ENCODE measurements around the gene HIVEP2.
A peak's percentile ranks its signal among the peaks of the same experiment; 100 is the strongest.

Gene HIVEP2

DNA sequence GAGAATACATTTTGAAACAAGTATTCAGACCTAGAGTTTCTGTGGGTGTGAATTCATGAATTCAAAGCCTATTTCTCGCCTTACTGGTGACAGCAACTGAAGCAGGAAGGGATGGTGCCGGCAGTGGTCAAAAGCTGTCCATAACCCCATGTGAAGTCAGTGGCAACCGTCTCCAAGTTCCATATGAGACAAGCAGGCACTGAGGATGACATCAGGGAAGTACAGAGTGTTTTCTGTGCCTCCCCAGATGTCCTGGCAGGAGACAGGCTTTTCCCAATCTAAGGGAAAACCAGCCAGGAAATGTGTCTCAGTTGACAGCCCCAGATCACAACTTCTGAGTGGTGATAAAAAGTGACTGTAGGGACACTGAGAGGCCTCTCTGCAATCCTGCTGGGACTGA, 66.6 kb downstream of the HIVEP2 start:
- H2AFZ ChIP-seq (ENCODE audit: low read depth) = no peak overlapping the region

DNA sequence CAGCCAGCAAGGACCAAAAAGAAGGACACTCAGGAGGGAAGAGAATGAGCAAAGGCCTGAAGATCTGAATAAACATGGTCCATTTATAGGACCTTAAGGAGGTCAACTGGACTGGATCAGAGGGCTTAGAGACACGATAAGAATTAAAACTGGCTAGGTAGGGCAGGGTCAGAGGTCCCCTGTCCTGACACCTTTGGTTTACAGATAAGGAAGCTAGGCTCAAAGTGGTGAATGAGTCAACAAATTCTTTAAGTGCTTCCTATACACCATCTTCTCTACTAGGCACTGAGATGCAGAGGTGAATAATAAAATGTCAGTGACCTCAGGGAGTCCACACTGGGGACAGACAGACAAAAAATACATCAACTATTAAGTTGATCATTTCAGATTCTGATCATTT, 70.3 kb downstream of the HIVEP2 start:
- TF ChIP-seq, protein P1, sequence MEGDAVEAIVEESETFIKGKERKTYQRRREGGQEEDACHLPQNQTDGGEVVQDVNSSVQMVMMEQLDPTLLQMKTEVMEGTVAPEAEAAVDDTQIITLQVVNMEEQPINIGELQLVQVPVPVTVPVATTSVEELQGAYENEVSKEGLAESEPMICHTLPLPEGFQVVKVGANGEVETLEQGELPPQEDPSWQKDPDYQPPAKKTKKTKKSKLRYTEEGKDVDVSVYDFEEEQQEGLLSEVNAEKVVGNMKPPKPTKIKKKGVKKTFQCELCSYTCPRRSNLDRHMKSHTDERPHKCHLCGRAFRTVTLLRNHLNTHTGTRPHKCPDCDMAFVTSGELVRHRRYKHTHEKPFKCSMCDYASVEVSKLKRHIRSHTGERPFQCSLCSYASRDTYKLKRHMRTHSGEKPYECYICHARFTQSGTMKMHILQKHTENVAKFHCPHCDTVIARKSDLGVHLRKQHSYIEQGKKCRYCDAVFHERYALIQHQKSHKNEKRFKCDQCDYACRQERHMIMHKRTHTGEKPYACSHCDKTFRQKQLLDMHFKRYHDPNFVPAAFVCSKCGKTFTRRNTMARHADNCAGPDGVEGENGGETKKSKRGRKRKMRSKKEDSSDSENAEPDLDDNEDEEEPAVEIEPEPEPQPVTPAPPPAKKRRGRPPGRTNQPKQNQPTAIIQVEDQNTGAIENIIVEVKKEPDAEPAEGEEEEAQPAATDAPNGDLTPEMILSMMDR (conservative IDR thresholded peaks at IDR 0.05; ENCODE audit: low read depth, low read length) = no peak
- H2AFZ ChIP-seq (ENCODE audit: low read depth) = no peak overlapping the region
- H3K4me3 ChIP-seq (IDR thresholded peaks at IDR 0.05; ENCODE audit: insufficient read depth, low read depth, low read length) = no peak overlapping the region
- no peaks in the 10 kb centered on the region for H3K27me3 ChIP-seq (ENCODE audit: insufficient read depth, low read depth)
- no peaks in the 10 kb centered on the region for H3K36me3 ChIP-seq (ENCODE audit: insufficient read depth)
- H4K20me1 ChIP-seq (ENCODE audit: insufficient read depth) = no peaks in the 10 kb centered on the region
- peaks cover 8% of the 10 kb centered on the region; the same call in 1 of the 2 replicates for H3K79me2 ChIP-seq (ENCODE audit: insufficient read depth, low read depth)
- H3K4me1 ChIP-seq (ENCODE audit: low read depth, poor library complexity, severe bottlenecking) = peaks cover 54% of the 10 kb centered on the region
- H3K27ac ChIP-seq = no peak overlapping the region
- no peak overlapping the region for H3K9ac ChIP-seq
- no peak overlapping the region for H3K4me2 ChIP-seq

More for the DNA sequence above, 66.6 kb downstream of the HIVEP2 start:
- H4K20me1 ChIP-seq (ENCODE audit: insufficient read depth) = no peaks in the 10 kb centered on the region
- H3K9ac ChIP-seq = no peak overlapping the region
- H3K36me3 ChIP-seq (ENCODE audit: insufficient read depth) = no peaks in the 10 kb centered on the region
- peaks cover 25% of the 10 kb centered on the region for H3K4me1 ChIP-seq (ENCODE audit: low read depth, poor library complexity, severe bottlenecking)
- TF ChIP-seq, protein P1 (conservative IDR thresholded peaks at IDR 0.05; ENCODE audit: low read depth, low read length) = no peak
- H3K79me2 ChIP-seq (ENCODE audit: insufficient read depth, low read depth) = peaks cover 20% of the 10 kb centered on the region; the same call in 1 of the 2 replicates
- H3K27ac ChIP-seq = no peak overlapping the region
- no peaks in the 10 kb centered on the region for H3K27me3 ChIP-seq (ENCODE audit: insufficient read depth, low read depth)
- H3K4me3 ChIP-seq (IDR thresholded peaks at IDR 0.05; ENCODE audit: insufficient read depth, low read depth, low read length) = no peak overlapping the region
- H3K4me2 ChIP-seq = no peak overlapping the region

DNA sequence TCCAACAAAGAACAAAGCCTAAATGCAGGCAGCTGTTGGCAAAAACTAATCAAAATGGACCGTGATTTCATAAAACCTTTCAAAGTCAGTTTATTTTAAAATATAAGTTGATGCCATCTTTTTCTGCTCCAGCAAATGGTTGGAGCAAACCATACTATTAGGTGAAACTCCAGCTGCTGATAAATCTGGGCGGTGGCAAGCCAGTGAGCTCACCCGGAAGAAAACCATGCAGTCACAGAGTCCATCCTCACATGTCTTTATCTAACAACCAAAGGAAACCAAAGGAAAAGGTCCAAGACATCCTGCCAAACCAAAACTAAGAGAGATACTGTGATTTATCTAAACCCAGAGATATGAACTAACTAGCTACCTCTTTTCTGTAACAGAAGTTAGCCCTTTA, 72.6 kb downstream of the HIVEP2 start:
- H2AFZ ChIP-seq (ENCODE audit: low read depth) = no peak overlapping the region
- TF ChIP-seq, protein P1 (conservative IDR thresholded peaks at IDR 0.05; ENCODE audit: low read depth, low read length) = no peak
- H3K4me1 ChIP-seq (ENCODE audit: low read depth, poor library complexity, severe bottlenecking) = peaks cover 62% of the 10 kb centered on the region
- H3K27me3 ChIP-seq (ENCODE audit: insufficient read depth, low read depth) = no peaks in the 10 kb centered on the region
- peak overlapping the region; percentile 33; the same call in 1 of the 2 replicates for H3K4me2 ChIP-seq
- H3K4me3 ChIP-seq (IDR thresholded peaks at IDR 0.05; ENCODE audit: insufficient read depth, low read depth, low read length) = no peak overlapping the region
- no peak overlapping the region for H3K27ac ChIP-seq
- H4K20me1 ChIP-seq (ENCODE audit: insufficient read depth) = no peaks in the 10 kb centered on the region
- no peak overlapping the region for H3K9ac ChIP-seq
- peaks cover 12% of the 10 kb centered on the region; the same call in 1 of the 2 replicates for H3K79me2 ChIP-seq (ENCODE audit: insufficient read depth, low read depth)
- no peaks in the 10 kb centered on the region for H3K36me3 ChIP-seq (ENCODE audit: insufficient read depth)

DNA sequence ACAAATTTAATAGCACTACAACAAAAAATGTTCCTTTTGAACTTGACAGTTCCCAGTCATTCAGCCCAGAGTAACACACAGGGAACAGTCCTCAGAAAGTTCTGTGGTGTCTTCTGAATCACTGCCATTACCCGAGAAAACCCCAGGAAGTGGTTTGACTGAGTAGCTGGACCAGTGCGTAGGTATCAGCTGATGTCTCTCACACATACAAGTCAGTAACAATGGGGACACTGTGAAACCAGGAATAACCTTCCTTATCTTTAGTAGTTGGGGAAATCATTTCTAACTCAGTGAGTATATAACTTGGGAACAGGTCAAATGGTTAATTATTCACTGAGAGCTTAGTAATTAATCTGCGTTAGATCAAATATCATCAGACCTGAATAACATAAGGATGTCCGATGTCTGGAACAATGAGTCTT, 73.1 kb downstream of the HIVEP2 start:
- no peaks in the 10 kb centered on the region for H4K20me1 ChIP-seq (ENCODE audit: insufficient read depth)
- peak overlapping the region; percentile 33; the same call in 1 of the 2 replicates for H3K4me2 ChIP-seq
- TF ChIP-seq, protein P1 (conservative IDR thresholded peaks at IDR 0.05; ENCODE audit: low read depth, low read length) = no peak
- H3K9ac ChIP-seq = no peak overlapping the region
- no peak overlapping the region for H3K27ac ChIP-seq
- no peak overlapping the region for H2AFZ ChIP-seq (ENCODE audit: low read depth)
- H3K4me1 ChIP-seq (ENCODE audit: low read depth, poor library complexity, severe bottlenecking) = peaks cover 62% of the 10 kb centered on the region
- H3K4me3 ChIP-seq (IDR thresholded peaks at IDR 0.05; ENCODE audit: insufficient read depth, low read depth, low read length) = no peak overlapping the region
- no peaks in the 10 kb centered on the region for H3K36me3 ChIP-seq (ENCODE audit: insufficient read depth)
- H3K79me2 ChIP-seq (ENCODE audit: insufficient read depth, low read depth) = peaks cover 12% of the 10 kb centered on the region; the same call in 1 of the 2 replicates
- no peaks in the 10 kb centered on the region for H3K27me3 ChIP-seq (ENCODE audit: insufficient read depth, low read depth)

Measured in KMS-11 (cell line).